Esophagus squamous epithelium (tissue), 5 donors: ENCODE data around the gene COL5A2. TPM values are rescaled to one million over a fixed set of nuclear protein-coding genes. Genes with fewer than 3 reads are reported as not detected.

ENCODE experiments used
- DNase-seq: peaks from one replicate; lab custom pipeline; 2025; lab: John Stamatoyannopoulos, UW
- H3K27ac ChIP-seq, 4 donors: fragments of 200-600 bp; sonication (generic); one replicate each; pipeline ENCODE4 v1.5.1; 2016 to 2019; ENCODE audit warnings: mild to moderate bottlenecking in 1 of 4
- H3K27me3 ChIP-seq, 4 donors: fragments of 200-600 bp; sonication (generic); 1 replicate in 3 of 4; 2 replicates in 1 of 4; pipeline versions ENCODE4 v1.5.1 to v1.6.0; 2017 to 2021; ENCODE audit warnings: antibody characterized with exemption in 1 of 4
- H3K36me3 ChIP-seq, 3 donors: fragments of 200-600 bp; sonication (generic); one replicate each; pipeline ENCODE4 v1.5.1; 2016 to 2019
- H3K4me1 ChIP-seq, 3 donors: fragments of 200-600 bp; sonication (generic); one replicate each; pipeline ENCODE4 v1.5.1; 2017 to 2019
- H3K4me3 ChIP-seq, 4 donors: fragments of 200-600 bp; sonication (generic); 1 replicate in 3 of 4; 2 replicates in 1 of 4; pipeline ENCODE4 v1.5.1; 2016 to 2019; ENCODE audit warnings: mild to moderate bottlenecking in 2 of 4, moderate library complexity in 1 of 4
- H3K9me3 ChIP-seq, 3 donors: fragments of 200-600 bp; sonication (generic); one replicate each; pipeline ENCODE4 v1.5.1; 2016 to 2019
- CTCF ChIP-seq, 6 experiments: fragments of 450-650 bp in 4 of 6; fragments of 200-600 bp in 2 of 6; sonication (generic) in 2 of 6; IDR thresholded peaks; one replicate each; pipeline ENCODE4 v1.5.1; 2016 to 2019; ENCODE audit warnings: antibody characterized with exemption in 6 of 6, mild to moderate bottlenecking in 4 of 6, moderate library complexity in 4 of 6
- POLR2A ChIP-seq, 4 donors: fragments of 450-650 bp; IDR thresholded peaks; one replicate each; pipeline ENCODE4 v1.6.1; 2017; ENCODE audit warnings: antibody characterized with exemption in 4 of 4, mild to moderate bottlenecking in 4 of 4, moderate library complexity in 3 of 4
- WGBS, 2 donors: methylation state at CpG; one replicate each; pipeline ENCODE4 v1.1.5; 2018; 5-methylcytosine and 5-hydroxymethylcytosine counted together
- intact Hi-C: fragments of 100-400 bp; cut with DNase I; formaldehyde crosslinking; loops from one replicate; pipeline ENCODE4 v1.15.0; 2022
- total RNA-seq, 4 donors: library from RNA; depleted of rRNA; stranded (reverse); fragments of >200 nt; gene quantifications; one replicate each; pipeline ENCODE4 v1.1.0, GENCODE V29; 2016
- donor health status: DM: yes; HTN: yes; CAD: no.

COL5A2 gene
- total RNA-seq, 4 donors from 2014 or later = 5.6 to 34.3 (median 13.4) TPM

- peaks cover 0 to 7% (median 5%) of the 10 kb centered on the region in 3 donors for H3K4me1 ChIP-seq
- peaks cover 0 to 6% (median 0%) of the 10 kb centered on the region in 3 donors for H3K36me3 ChIP-seq
- H3K27ac ChIP-seq = peak overlapping the region in 3 of 4 donors; percentile 50 to 53 (median 51)
- intact Hi-C loops = loop anchor here (10.0 kb wide), 1 partner anchor 322 kb away; no protein-coding TSS in a partner anchor
- 70 to 86% methylated on average over 2 of the region's 2 CpGs for WGBS, 2 donors
- no peaks in the 10 kb centered on the region for H3K9me3 ChIP-seq
- TF ChIP-seq POLR2A (IDR thresholded peaks at IDR 0.05) (no peak), CTCF (IDR thresholded peaks at IDR 0.05) (no peak)
- H3K27me3 ChIP-seq = no peaks in the 10 kb centered on the region
- H3K4me3 ChIP-seq = no peak overlapping the region
- no peak for DNase-seq
Measured at GRCh38 chr2:189092936-189093335, 86.6 kb downstream of the COL5A2 start.

GRCh38 chr2:189091253-189091652 is 88.3 kb downstream of the COL5A2 start:
- Histone ChIP-seq H3K27ac (no peak overlapping the region), H3K4me3 (no peak overlapping the region), H3K9me3 (no peaks in the 10 kb centered on the region), H3K27me3 (no peaks in the 10 kb centered on the region), H3K36me3 (peaks cover 0 to 6% (median 0%) of the 10 kb centered on the region in 3 donors), H3K4me1 (peaks cover 0 to 7% (median 5%) of the 10 kb centered on the region in 3 donors)
- 48 to 70% methylated on average over 1 of the region's 1 CpG for WGBS, 2 donors
- intact Hi-C loops = loop anchor here (10.0 kb wide), 1 partner anchor 324 kb away; no protein-coding TSS in a partner anchor
- no peak for DNase-seq
- no peak for TF ChIP-seq POLR2A (IDR thresholded peaks at IDR 0.05)
- no peak for TF ChIP-seq CTCF (IDR thresholded peaks at IDR 0.05)

- Histone ChIP-seq H3K27me3 (no peaks in the 10 kb centered on the region), H3K36me3 (peaks cover 0 to 6% (median 0%) of the 10 kb centered on the region in 3 donors), H3K27ac (no peak overlapping the region), H3K4me3 (no peak overlapping the region), H3K9me3 (no peaks in the 10 kb centered on the region), H3K4me1 (peaks cover 0 to 7% (median 5%) of the 10 kb centered on the region in 3 donors)
- WGBS, 2 donors = 22 to 45% methylated on average over 3 of the region's 3 CpGs
- TF ChIP-seq POLR2A (IDR thresholded peaks at IDR 0.05) (no peak), CTCF (IDR thresholded peaks at IDR 0.05) (no peak)
- DNase-seq = no peak
- intact Hi-C loops = no loop called here
Measured at GRCh38 chr2:189088591-189089205, 90.9 kb downstream of the COL5A2 start.

- no peak overlapping the region for H3K4me3 ChIP-seq
- no peaks in the 10 kb centered on the region for H3K4me1 ChIP-seq
- peak overlapping the region in 1 of 4 donors; percentile 17 for H3K27ac ChIP-seq
- WGBS, 2 donors = 41 to 49% methylated on average over 2 of the region's 2 CpGs
- no peaks in the 10 kb centered on the region for H3K27me3 ChIP-seq
- TF ChIP-seq CTCF (IDR thresholded peaks at IDR 0.05) = no peak
- TF ChIP-seq POLR2A (IDR thresholded peaks at IDR 0.05) = no peak
- DNase-seq = no peak
- peaks cover 0 to under 1% (median 0%) of the 10 kb centered on the region in 3 donors for H3K36me3 ChIP-seq
- H3K9me3 ChIP-seq = no peaks in the 10 kb centered on the region
- intact Hi-C loops = no loop called here
Measured at GRCh38 chr2:189086710-189087109, 92.9 kb downstream of the COL5A2 start.

GRCh38 chr2:189086250-189086649 is 93.3 kb downstream of the COL5A2 start:
- Histone ChIP-seq H3K4me3 (no peak overlapping the region), H3K9me3 (no peaks in the 10 kb centered on the region), H3K4me1 (no peaks in the 10 kb centered on the region), H3K27ac (peak overlapping the region in 1 of 4 donors; percentile 1), H3K27me3 (no peaks in the 10 kb centered on the region), H3K36me3 (no peaks in the 10 kb centered on the region)
- TF ChIP-seq CTCF (IDR thresholded peaks at IDR 0.05) (no peak), POLR2A (IDR thresholded peaks at IDR 0.05) (no peak)
- intact Hi-C loops = no loop called here
- DNase-seq = no peak
- 65 to 77% methylated on average over 2 of the region's 2 CpGs for WGBS, 2 donors
